HG03196 (cell line): ENCODE data around the gene DIS3L2.
"Not testable (repeated sequence)": the region's sequence is repeated elsewhere in the genome, so short reads cannot be mapped to it uniquely, and the experiment has no call there.

ENCODE experiments used
- ATAC-seq: cut with Tn5 transposase; IDR thresholded peaks from one replicate; pipeline ENCODE4 v1.9.1; 2021; ENCODE audit not compliant: unreplicated experiment

Gene DIS3L2

GRCh38 chr2:231928481-231928880 is 33.0 kb upstream of the DIS3L2 start:
- ATAC-seq, result no peak

- no peak for ATAC-seq
Observed at GRCh38 chr2:231928901-231929725, 32.4 kb upstream of the DIS3L2 start.

- no peak for ATAC-seq
Observed at GRCh38 chr2:231929961-231930592, 31.4 kb upstream of the DIS3L2 start.

- no peak for ATAC-seq
Observed at GRCh38 chr2:231930593-231931281, 30.8 kb upstream of the DIS3L2 start.

- ATAC-seq, result no peak
Observed at GRCh38 chr2:231931481-231931915, 30.0 kb upstream of the DIS3L2 start.

- ATAC-seq, result no peak
Observed at GRCh38 chr2:231932711-231932970, 28.9 kb upstream of the DIS3L2 start.

- ATAC-seq, result no peak
Observed at GRCh38 chr2:231932985-231933915, 28.3 kb upstream of the DIS3L2 start.

GRCh38 chr2:231933916-231934401 is 27.6 kb upstream of the DIS3L2 start:
- ATAC-seq, result no peak

GRCh38 chr2:231934441-231935206 is 26.9 kb upstream of the DIS3L2 start:
- no peak for ATAC-seq

- ATAC-seq, result no peak
Observed at GRCh38 chr2:231935207-231935524, 26.3 kb upstream of the DIS3L2 start.

GRCh38 chr2:231935815-231936214 is 25.7 kb upstream of the DIS3L2 start:
- ATAC-seq, result no peak

GRCh38 chr2:231936491-231936890 is 25.0 kb upstream of the DIS3L2 start:
- ATAC-seq, result no peak

GRCh38 chr2:231937057-231937456 is 24.5 kb upstream of the DIS3L2 start:
- ATAC-seq, result no peak

GRCh38 chr2:231939022-231939421 is 22.5 kb upstream of the DIS3L2 start:
- no peak for ATAC-seq

GRCh38 chr2:231940795-231941194 is 20.7 kb upstream of the DIS3L2 start:
- ATAC-seq, result no peak

GRCh38 chr2:231941673-231942072 is 19.8 kb upstream of the DIS3L2 start:
- no peak for ATAC-seq

- no peak for ATAC-seq
Observed at GRCh38 chr2:231942180-231942579, 19.3 kb upstream of the DIS3L2 start.

GRCh38 chr2:231946241-231946814 is 15.2 kb upstream of the DIS3L2 start:
- no peak for ATAC-seq

GRCh38 chr2:231947112-231947511 is 14.4 kb upstream of the DIS3L2 start:
- ATAC-seq, result not testable (repeated sequence)

GRCh38 chr2:231947694-231948093 is 13.8 kb upstream of the DIS3L2 start:
- ATAC-seq, result no peak
